Activated B cell treated with CpG ODN at 0.5 μM for 24 hours (primary cell): Measurements from ENCODE around the gene EIPR1. TPM values are rescaled to one million over a fixed set of nuclear protein-coding genes. Genes with fewer than 3 reads are reported as not detected.

Source experiments
- ATAC-seq: fragments of 200-7000 bp; cut with Tn5 transposase; one replicate; pipeline ENCODE4 v1.10.0; 2021; ENCODE audit warnings: low read depth, mild to moderate bottlenecking, moderate library complexity
- CTCF ChIA-PET: fragments of 350-600 bp; sonication (Branson Sonifier 250); formaldehyde crosslinking; loops from one replicate; lab custom pipeline; 2021; ENCODE audit warnings: antibody characterized with exemption; lab: Charles Lee
- POLR2A ChIA-PET: fragments of 350-600 bp; sonication (Branson Sonifier 250); formaldehyde crosslinking; loops from one replicate; lab custom pipeline; 2021; ENCODE audit warnings: antibody characterized with exemption; lab: Charles Lee
- DNase-seq: peaks from one replicate; pipeline ENCODE4 v3.0.0; 2022
- H3K27ac Mint-ChIP-seq: one replicate; pipeline ENCODE4 v1.8.0; 2020; ENCODE audit warnings: mixed read lengths
- H3K27me3 Mint-ChIP-seq: one replicate; pipeline ENCODE4 v1.8.0; 2021; ENCODE audit warnings: mixed read lengths
- H3K36me3 Mint-ChIP-seq: one replicate; pipeline ENCODE4 v1.8.0; 2021; ENCODE audit warnings: low read depth, mixed read lengths
- H3K4me1 Mint-ChIP-seq: one replicate; pipeline ENCODE4 v1.8.0; 2021; ENCODE audit warnings: mixed read lengths
- H3K4me3 Mint-ChIP-seq: one replicate; pipeline ENCODE4 v1.8.0; 2020; ENCODE audit warnings: mild to moderate bottlenecking, mixed read lengths
- H3K9me3 Mint-ChIP-seq: one replicate; pipeline ENCODE4 v1.8.0; 2020; ENCODE audit warnings: mixed read lengths
- CTCF ChIP-seq: fragments of 200-600 bp; IDR thresholded peaks from one replicate; pipeline ENCODE4 v1.8.0; 2022; ENCODE audit warnings: antibody characterized with exemption, mild to moderate bottlenecking
- intact Hi-C: fragments of 100-400 bp; cut with micrococcal nuclease; formaldehyde crosslinking; loops from one replicate; pipeline ENCODE4 v1.15.1; 2024
- total RNA-seq: library from RNA; stranded (reverse); gene quantifications from 2 replicates; pipeline ENCODE4 v1.2.3, GENCODE V29; 2022

Gene EIPR1
- total RNA-seq, 1 donor from 2014 or later: 36.3 TPM

GRCh38 chr2:3309496-3310355, 67.9 kb downstream of the EIPR1 start:
- CTCF ChIA-PET: no interaction called here
- no peak for TF ChIP-seq CTCF
- ATAC-seq (no peak), DNase-seq (no peak)
- H3K9me3 Mint-ChIP-seq: no peaks in the 10 kb centered on the region
- H3K4me3 Mint-ChIP-seq: no peak overlapping the region
- H3K27ac Mint-ChIP-seq: no peak overlapping the region
- intact Hi-C loops: no loop called here
- peaks cover 2% of the 10 kb centered on the region for H3K36me3 Mint-ChIP-seq
- POLR2A ChIA-PET: interaction anchor here (0.6 kb wide), 1 partner anchor 1120 kb away, joined by 3 read pairs; no protein-coding TSS in a partner anchor
- peaks cover 3% of the 10 kb centered on the region for H3K4me1 Mint-ChIP-seq
- H3K27me3 Mint-ChIP-seq: no peaks in the 10 kb centered on the region

GRCh38 chr2:3307901-3308300, 69.7 kb downstream of the EIPR1 start:
- H3K27ac Mint-ChIP-seq: no peak overlapping the region
- no peaks in the 10 kb centered on the region for H3K9me3 Mint-ChIP-seq
- H3K36me3 Mint-ChIP-seq: peaks cover 3% of the 10 kb centered on the region
- H3K4me3 Mint-ChIP-seq: no peak overlapping the region
- intact Hi-C loops: no loop called here
- DNase-seq (no peak), ATAC-seq (no peak)
- no peak for TF ChIP-seq CTCF
- POLR2A ChIA-PET: no interaction called here
- CTCF ChIA-PET: no interaction called here
- no peaks in the 10 kb centered on the region for H3K27me3 Mint-ChIP-seq
- peaks cover 13% of the 10 kb centered on the region for H3K4me1 Mint-ChIP-seq

GRCh38 chr2:3307236-3307635, 70.4 kb downstream of the EIPR1 start:
- DNase-seq (no peak), ATAC-seq (no peak)
- H3K27ac Mint-ChIP-seq: no peak overlapping the region
- peaks cover 16% of the 10 kb centered on the region for H3K4me1 Mint-ChIP-seq
- CTCF ChIA-PET: no interaction called here
- no peaks in the 10 kb centered on the region for H3K27me3 Mint-ChIP-seq
- TF ChIP-seq CTCF: no peak
- H3K4me3 Mint-ChIP-seq: no peak overlapping the region
- intact Hi-C loops: no loop called here
- POLR2A ChIA-PET: no interaction called here
- peaks cover 10% of the 10 kb centered on the region for H3K36me3 Mint-ChIP-seq
- H3K9me3 Mint-ChIP-seq: no peaks in the 10 kb centered on the region

GRCh38 chr2:3305952-3306351, 71.7 kb downstream of the EIPR1 start:
- DNase-seq (no peak), ATAC-seq (no peak)
- Mint-ChIP-seq H3K4me1 (peaks cover 16% of the 10 kb centered on the region), H3K27me3 (no peaks in the 10 kb centered on the region), H3K27ac (peak overlapping the region; percentile 12), H3K4me3 (no peak overlapping the region), H3K9me3 (no peaks in the 10 kb centered on the region), H3K36me3 (peaks cover 16% of the 10 kb centered on the region)
- ChIA-PET POLR2A (no interaction called here), CTCF (no interaction called here)
- intact Hi-C loops: no loop called here
- no peak for TF ChIP-seq CTCF

GRCh38 chr2:3305431-3305830, 72.2 kb downstream of the EIPR1 start:
- no peak for DNase-seq
- POLR2A ChIA-PET: no interaction called here
- Mint-ChIP-seq H3K36me3 (peaks cover 20% of the 10 kb centered on the region), H3K27me3 (no peaks in the 10 kb centered on the region), H3K4me3 (no peak overlapping the region), H3K27ac (peak overlapping the region; percentile 16), H3K9me3 (no peaks in the 10 kb centered on the region), H3K4me1 (peaks cover 16% of the 10 kb centered on the region)
- CTCF ChIA-PET: no interaction called here
- no peak for ATAC-seq
- intact Hi-C loops: no loop called here
- no peak for TF ChIP-seq CTCF
